ENCODE data around the gene PRKD1.

The PRKD1 gene

GRCh38 chr14:29804481-29805266 lies 123.0 kb downstream of the PRKD1 start:
- no peak overlapping the region for H2AFZ ChIP-seq (ENCODE audit: low read length)
- TF ChIP-seq, protein P1, sequence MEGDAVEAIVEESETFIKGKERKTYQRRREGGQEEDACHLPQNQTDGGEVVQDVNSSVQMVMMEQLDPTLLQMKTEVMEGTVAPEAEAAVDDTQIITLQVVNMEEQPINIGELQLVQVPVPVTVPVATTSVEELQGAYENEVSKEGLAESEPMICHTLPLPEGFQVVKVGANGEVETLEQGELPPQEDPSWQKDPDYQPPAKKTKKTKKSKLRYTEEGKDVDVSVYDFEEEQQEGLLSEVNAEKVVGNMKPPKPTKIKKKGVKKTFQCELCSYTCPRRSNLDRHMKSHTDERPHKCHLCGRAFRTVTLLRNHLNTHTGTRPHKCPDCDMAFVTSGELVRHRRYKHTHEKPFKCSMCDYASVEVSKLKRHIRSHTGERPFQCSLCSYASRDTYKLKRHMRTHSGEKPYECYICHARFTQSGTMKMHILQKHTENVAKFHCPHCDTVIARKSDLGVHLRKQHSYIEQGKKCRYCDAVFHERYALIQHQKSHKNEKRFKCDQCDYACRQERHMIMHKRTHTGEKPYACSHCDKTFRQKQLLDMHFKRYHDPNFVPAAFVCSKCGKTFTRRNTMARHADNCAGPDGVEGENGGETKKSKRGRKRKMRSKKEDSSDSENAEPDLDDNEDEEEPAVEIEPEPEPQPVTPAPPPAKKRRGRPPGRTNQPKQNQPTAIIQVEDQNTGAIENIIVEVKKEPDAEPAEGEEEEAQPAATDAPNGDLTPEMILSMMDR (conservative IDR thresholded peaks at IDR 0.05; ENCODE audit: low read length): no peak
- TF ChIP-seq EZH2phosphoT487 (IDR thresholded peaks at IDR 0.05; ENCODE audit: borderline replicate concordance): no peak
- no peak overlapping the region for H3K4me2 ChIP-seq (ENCODE audit: low read depth, low read length, poor library complexity, severe bottlenecking)
- no peak overlapping the region for H3K4me3 ChIP-seq (ENCODE audit: low read length, poor library complexity, severe bottlenecking)
- no peaks in the 10 kb centered on the region for H3K27me3 ChIP-seq (ENCODE audit: insufficient read depth, low read length, poor library complexity, severe bottlenecking)
- no peaks in the 10 kb centered on the region for H3K9me3 ChIP-seq (ENCODE audit: insufficient read depth, low read depth, low read length)
- H3K9ac ChIP-seq (ENCODE audit: low read depth, low read length, poor library complexity, severe bottlenecking): no peak overlapping the region
- H3K9me2 ChIP-seq (replicated peaks; ENCODE audit: low read depth, low read length): no peaks in the 10 kb centered on the region
- no peaks in the 10 kb centered on the region for H4K20me1 ChIP-seq (ENCODE audit: insufficient read depth, low read length, poor library complexity, severe bottlenecking)
- no peaks in the 10 kb centered on the region for H3K79me2 ChIP-seq (ENCODE audit: insufficient read depth, low read length)
- H3F3A ChIP-seq (ENCODE audit: low read depth): no peaks in the 10 kb centered on the region
- H3K36me3 ChIP-seq (ENCODE audit: insufficient read depth, low read length): no peaks in the 10 kb centered on the region
- no peaks in the 10 kb centered on the region for H3K4me1 ChIP-seq (ENCODE audit: insufficient read depth, low read length, poor library complexity, severe bottlenecking)

DNA sequence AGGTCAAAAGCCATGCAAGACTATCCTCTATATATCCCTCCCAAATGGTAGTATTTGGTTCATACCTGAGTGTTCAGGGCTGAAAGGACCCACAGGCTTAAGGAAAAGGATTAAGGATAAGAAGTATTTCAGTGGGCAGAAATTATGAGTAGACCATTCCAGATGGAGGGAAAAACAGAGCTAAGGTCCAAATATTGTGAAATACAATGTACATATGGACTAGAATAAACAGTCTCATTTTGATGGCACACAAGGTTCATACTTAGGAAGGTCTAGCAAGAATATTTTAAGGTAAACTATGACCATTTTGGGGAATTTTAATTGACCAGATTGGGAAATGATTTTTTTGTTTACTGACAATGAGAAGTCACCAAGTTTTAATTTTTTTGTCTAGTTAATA lies 124.6 kb downstream of the PRKD1 start:
- Histone ChIP-seq H3K79me2 (ENCODE audit: insufficient read depth, low read length) (no peaks in the 10 kb centered on the region), H3K4me1 (ENCODE audit: insufficient read depth, low read length, poor library complexity, severe bottlenecking) (no peaks in the 10 kb centered on the region), H3K9ac (ENCODE audit: low read depth, low read length, poor library complexity, severe bottlenecking) (no peak overlapping the region), H2AFZ (ENCODE audit: low read length) (no peak overlapping the region), H4K20me1 (ENCODE audit: insufficient read depth, low read length, poor library complexity, severe bottlenecking) (no peaks in the 10 kb centered on the region), H3K9me3 (ENCODE audit: insufficient read depth, low read depth, low read length) (no peaks in the 10 kb centered on the region), H3K4me2 (ENCODE audit: low read depth, low read length, poor library complexity, severe bottlenecking) (no peak overlapping the region), H3K27me3 (ENCODE audit: insufficient read depth, low read length, poor library complexity, severe bottlenecking) (no peaks in the 10 kb centered on the region), H3F3A (ENCODE audit: low read depth) (no peaks in the 10 kb centered on the region), H3K4me3 (ENCODE audit: low read length, poor library complexity, severe bottlenecking) (no peak overlapping the region), H3K9me2 (replicated peaks; ENCODE audit: low read depth, low read length) (no peaks in the 10 kb centered on the region), H3K36me3 (ENCODE audit: insufficient read depth, low read length) (no peaks in the 10 kb centered on the region)
- TF ChIP-seq, protein P1 (conservative IDR thresholded peaks at IDR 0.05; ENCODE audit: low read length): no peak
- no peak for TF ChIP-seq EZH2phosphoT487 (IDR thresholded peaks at IDR 0.05; ENCODE audit: borderline replicate concordance)

DNA sequence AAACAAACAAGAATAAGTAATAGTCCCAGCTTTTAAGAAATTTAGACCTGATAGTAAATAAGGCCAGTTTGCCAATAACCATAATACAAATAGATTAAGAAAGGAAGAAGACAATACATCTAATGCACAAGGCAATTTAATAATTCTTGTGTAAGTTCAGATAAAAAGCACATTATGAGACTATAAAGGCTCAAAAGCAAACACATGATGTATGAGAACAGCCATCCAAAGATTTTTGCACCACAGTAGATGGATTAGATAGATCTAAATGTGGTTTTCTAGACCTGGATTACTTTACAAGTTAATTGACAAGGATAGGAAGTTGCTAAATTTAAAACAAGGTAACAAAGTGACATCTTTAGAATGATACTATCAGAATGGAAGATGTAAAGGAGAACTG lies 125.4 kb downstream of the PRKD1 start:
- H3F3A ChIP-seq (ENCODE audit: low read depth): no peaks in the 10 kb centered on the region
- H3K9me3 ChIP-seq (ENCODE audit: insufficient read depth, low read depth, low read length): no peaks in the 10 kb centered on the region
- no peaks in the 10 kb centered on the region for H3K79me2 ChIP-seq (ENCODE audit: insufficient read depth, low read length)
- TF ChIP-seq EZH2phosphoT487 (IDR thresholded peaks at IDR 0.05; ENCODE audit: borderline replicate concordance): no peak
- TF ChIP-seq, protein P1 (conservative IDR thresholded peaks at IDR 0.05; ENCODE audit: low read length): no peak
- no peaks in the 10 kb centered on the region for H4K20me1 ChIP-seq (ENCODE audit: insufficient read depth, low read length, poor library complexity, severe bottlenecking)
- H3K36me3 ChIP-seq (ENCODE audit: insufficient read depth, low read length): no peaks in the 10 kb centered on the region
- H2AFZ ChIP-seq (ENCODE audit: low read length): no peak overlapping the region
- H3K9ac ChIP-seq (ENCODE audit: low read depth, low read length, poor library complexity, severe bottlenecking): no peak overlapping the region
- no peaks in the 10 kb centered on the region for H3K4me1 ChIP-seq (ENCODE audit: insufficient read depth, low read length, poor library complexity, severe bottlenecking)
- H3K4me3 ChIP-seq (ENCODE audit: low read length, poor library complexity, severe bottlenecking): no peak overlapping the region
- H3K27me3 ChIP-seq (ENCODE audit: insufficient read depth, low read length, poor library complexity, severe bottlenecking): no peaks in the 10 kb centered on the region
- no peak overlapping the region for H3K4me2 ChIP-seq (ENCODE audit: low read depth, low read length, poor library complexity, severe bottlenecking)
- no peaks in the 10 kb centered on the region for H3K9me2 ChIP-seq (replicated peaks; ENCODE audit: low read depth, low read length)
